ENCODE measurements around the gene USP31.

Gene USP31

GRCh38 chr16:23014592-23014991, 134.7 kb downstream of the USP31 start:
- no peak for TF ChIP-seq USF1 (IDR thresholded peaks at IDR 0.05)
- TF ChIP-seq REST (IDR thresholded peaks at IDR 0.05; ENCODE audit: low read depth), result no peak
